HG03558 (cell line): Measurements from ENCODE around the gene NCBP2L.

Source experiments
- ATAC-seq: cut with Tn5 transposase; IDR thresholded peaks from one replicate; pipeline ENCODE4 v1.9.1; 2021; ENCODE audit warnings: moderate number of reproducible peaks; ENCODE audit not compliant: unreplicated experiment; ENCODE audit errors: extremely low read depth

NCBP2L gene

GRCh38 chrX:107750861-107751445 is 26.6 kb upstream of the NCBP2L start:
- ATAC-seq = no peak

DNA sequence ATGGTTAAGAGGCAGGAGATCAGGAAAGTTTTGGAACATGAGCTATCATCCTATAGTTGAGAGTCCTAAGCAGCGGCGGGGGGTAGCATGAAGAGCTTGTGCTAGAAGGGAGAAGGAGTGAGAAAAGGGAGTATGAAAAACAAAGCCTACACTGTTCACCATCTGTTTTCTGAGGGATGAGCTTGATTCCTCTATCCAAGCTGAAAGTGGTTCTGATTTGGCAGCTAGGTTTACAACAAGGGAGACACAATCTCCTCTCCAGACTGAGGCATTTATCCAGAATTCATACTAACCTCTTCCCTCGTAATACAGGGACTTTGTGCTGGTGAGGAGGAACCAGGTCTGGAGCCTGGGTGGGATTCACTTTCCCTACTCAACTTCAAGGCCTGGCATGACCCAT is 25.5 kb upstream of the NCBP2L start:
- ATAC-seq = no peak

- ATAC-seq = no peak
Measured at GRCh38 chrX:107752714-107753113, 24.8 kb upstream of the NCBP2L start.

- ATAC-seq = no peak
Measured at GRCh38 chrX:107753187-107753586, 24.3 kb upstream of the NCBP2L start.

- ATAC-seq = no peak
Measured at GRCh38 chrX:107755721-107756120, 21.8 kb upstream of the NCBP2L start.

DNA sequence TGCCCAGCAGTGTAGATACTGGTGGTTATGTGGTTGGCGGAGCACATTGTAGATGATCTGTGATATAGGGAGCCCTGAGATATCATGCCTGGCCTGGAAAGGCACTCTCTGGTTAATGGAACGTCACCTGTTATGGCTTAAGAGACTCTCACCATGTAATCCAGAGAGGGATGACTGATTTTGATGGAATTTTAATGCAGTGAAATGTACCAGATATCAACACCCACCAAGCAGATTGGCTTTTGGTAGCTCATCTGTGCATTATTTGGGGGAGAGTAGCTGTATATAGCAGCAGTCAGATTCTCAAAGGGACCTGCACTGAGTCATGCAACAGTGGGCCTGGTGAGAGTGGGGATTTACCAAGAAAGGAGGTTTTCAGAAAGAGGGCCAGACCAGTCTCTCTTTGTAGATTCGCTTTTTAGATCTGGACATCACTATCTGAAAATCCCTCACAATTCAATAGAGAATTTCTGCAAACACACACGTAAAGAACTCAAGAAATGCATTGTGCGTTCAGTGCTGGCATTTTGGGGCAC is 19.2 kb upstream of the NCBP2L start:
- ATAC-seq = no peak

DNA sequence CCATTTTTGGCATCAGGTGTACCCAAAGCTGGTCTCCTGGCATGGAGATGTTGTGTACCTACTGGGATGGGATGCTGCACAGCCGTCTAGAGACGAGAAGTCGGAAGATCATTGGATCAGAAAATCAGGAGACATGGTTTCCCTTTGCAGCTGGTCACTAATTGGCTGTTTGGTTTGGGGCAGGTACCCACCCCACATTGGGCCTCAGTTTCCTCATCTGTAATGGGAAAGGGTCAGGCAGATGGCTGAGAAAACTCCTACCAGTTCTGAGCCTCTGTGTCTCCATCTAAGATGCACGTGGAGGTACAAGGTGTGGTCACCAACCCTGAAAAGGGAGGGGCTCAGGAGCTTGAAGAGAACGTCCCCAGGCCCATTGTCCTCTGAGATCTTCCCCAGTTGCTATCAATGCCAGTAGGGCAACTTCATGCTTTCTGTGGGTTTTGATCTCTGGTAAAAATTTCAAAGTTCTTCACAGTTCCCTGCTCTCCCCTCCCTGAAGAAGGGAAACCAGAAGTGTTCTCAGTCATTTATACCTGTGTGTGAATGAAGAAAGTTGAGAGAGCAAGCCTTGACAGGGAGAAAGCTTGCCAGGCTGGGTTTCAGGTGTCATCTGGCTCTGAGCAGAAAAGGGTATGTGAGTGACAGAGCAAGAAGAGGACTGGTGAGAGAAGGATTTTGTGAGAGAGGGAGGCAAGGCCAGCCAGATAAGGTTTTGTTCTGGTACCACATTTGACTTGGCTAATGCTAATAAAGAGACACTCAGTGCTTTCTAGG is 17.0 kb upstream of the NCBP2L start:
- no peak for ATAC-seq

DNA sequence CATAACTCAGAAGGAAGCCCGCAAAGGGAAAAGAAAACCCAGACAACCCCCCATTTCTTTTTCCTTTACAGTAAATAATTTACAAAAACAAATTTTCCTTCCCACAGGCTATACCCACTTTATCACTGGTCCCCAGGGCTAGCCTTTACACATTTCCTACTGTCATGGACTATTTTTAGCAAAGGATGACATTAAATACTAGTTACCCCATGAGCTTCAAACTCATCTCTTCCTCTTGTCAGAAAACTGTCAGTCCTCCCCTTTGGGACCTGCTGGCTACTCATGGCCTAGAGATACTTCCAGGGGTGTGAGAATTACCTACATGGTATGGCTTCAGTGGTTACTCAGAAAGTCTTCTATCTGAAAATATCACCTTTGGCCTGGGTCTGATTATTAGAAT is 13.9 kb upstream of the NCBP2L start:
- no peak for ATAC-seq

DNA sequence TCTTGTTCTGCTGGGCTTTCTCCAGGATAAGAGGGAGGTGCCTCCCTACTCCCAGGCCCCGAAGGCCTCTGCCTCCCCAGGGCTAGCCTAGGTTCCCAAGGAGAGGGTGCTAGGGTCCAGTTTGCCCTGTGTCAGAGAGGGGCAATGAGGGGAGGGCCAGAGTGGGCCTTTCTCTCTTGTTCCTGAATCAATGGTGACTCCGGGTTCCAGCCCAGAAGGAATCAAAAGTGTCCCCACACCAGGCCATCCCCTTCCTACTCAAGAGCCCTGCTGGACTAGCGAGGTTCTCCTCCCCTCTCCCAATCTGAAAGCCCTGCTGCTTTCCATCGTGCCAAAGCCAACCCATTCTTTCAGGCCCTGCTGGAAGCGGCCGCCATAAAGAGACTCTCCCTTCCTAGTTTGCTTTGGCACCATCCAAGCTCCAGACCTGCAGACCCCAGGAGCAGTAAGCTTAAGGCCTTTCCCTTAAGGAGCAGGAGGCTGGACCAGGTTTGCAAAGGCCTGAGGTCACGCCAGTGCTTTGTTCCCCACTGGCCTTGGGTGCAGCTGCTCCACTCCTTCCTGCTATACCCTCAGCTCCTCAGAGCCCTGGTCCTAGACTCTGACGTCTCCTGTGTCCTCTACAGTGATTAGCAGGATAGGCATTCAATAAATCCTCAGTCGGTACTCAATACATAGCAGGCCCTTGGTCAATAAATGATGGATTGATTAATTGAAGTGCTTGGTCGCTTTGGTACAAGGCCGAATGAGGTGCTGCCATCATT is 12.5 kb upstream of the NCBP2L start:
- no peak for ATAC-seq

GRCh38 chrX:107766470-107767150 is 10.9 kb upstream of the NCBP2L start:
- no peak for ATAC-seq

- ATAC-seq = no peak
Measured at GRCh38 chrX:107768051-107768450, 9.5 kb upstream of the NCBP2L start.

DNA sequence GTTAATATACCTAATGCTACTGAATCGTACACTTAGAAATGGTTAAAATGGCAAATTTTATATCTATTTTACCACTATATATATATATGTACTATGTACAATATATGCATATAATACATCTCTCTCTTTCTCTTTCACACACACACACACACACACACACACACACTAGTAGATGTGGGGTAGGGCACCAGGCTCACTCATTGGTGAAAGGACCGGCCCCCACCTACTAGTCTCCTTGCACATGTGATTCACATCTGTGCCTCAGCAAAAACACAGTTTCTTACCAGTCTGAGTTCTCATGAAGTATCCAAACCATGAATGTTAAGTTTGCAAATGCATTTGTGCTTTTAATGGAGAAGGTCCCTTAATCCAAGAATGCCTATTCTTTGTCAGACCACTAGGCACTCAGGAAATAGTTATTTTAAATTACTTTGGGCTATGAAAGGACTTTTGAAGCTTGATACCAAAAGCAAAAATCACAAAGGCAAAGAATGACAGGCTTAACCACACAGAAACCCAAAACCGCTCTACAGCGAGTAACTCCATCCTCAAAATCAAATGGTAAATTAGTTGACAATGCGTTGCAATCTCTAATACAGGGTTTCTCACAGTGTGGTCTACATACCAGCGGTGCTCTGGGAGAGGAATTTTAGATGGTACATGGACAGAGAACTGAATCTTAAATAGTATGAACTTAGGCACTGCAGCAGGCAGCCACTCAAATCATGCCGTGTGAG is 7.8 kb upstream of the NCBP2L start:
- no peak for ATAC-seq

- no peak for ATAC-seq
Measured at GRCh38 chrX:107773206-107773605, 4.3 kb upstream of the NCBP2L start.

- no peak for ATAC-seq
Measured at GRCh38 chrX:107773906-107774435, 3.6 kb upstream of the NCBP2L start.

GRCh38 chrX:107775000-107775733 is 2.4 kb upstream of the NCBP2L start:
- ATAC-seq = peak; percentile 17

DNA sequence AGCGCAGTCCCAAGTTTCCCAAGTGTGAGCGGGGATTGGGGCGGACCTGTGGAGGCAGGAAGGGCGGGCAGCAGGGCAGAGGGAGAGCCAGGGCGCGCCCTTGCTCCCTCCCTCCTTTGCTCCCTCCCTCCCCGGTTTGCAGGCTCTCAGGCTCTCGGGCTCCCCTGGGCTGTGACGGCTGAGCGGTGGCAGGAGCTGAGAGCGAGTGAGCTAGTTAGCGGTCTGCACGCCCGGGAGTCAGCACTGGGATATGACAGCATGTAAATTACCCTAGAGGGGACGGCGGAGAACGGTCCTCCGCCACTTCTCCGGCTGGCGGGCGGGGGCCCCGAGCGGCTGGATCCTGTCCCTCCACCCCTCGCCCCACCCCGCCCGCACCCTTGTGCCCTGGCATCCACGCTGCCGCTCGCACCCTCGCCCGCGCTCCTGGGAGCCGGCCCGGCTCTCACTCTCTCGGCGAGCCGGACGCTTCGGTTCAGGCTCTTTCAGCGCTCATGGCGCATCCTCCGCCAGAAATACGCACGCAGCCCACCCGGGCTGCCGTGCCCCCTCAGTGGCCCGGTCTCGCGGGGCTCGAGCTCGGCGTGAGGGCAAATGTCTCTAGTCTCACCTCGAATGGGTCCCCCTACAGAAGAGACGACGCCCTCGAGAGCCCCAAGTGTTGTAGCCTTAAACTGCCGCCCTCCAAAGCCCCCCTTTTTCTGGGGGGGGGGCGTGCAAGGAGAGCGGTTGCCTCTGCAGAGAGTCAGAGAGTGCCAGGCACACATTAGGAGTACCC is 1.6 kb upstream of the NCBP2L start, which contains the start of gene TSC22D3:
Gene TSC22D3 (minus strand): TSS at position 54 of the 778 bp plus-strand sequence. CDS start 368 bp downstream, outside the sequence.
- peak; percentile 51 for ATAC-seq

DNA sequence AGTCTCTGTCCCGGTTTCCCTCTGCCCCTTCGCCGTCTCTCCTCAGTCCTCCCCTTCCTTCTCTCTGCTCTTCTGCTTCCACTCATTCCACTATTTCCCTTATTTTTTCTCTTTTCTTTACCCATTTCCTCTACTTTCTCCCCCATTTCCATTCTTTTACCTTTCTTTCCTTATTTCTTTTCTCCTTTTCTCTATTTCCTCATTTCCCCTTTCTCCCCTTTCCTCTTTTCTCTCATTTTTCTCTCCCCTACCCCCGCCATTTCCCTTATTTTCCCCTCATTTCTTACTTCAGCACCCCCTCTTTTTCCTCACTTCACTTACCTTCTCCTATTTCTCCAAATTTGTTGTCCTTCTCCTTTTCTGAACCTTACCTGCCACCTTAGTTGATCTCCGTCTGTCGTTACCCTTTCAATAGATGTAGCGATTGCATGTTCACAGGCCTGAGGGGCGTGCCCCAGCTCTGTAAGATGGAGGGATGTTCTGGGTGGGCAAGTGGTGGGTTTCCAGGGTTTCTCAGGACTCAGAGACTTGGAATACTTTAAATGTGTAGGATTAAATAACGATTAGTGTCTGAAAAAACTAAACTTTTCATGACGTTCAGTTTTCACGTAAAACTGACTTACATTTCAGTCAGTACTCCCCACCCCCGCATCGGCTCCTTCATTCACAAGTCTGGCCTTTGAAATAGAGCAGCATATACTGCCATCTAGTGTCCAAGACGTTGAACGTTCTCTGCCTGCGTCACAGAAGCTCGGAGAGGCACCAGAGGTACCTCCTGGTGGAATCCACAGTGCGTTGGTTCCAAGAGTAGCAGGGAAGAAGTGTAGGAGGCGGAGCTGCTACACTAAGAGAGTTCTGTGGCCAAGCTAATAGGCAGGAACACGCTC is 641 bp upstream of the NCBP2L start:
- ATAC-seq = peak; percentile 43
